PC-9 (cell line): Measurements from ENCODE around the gene IGSF8. TPM values are rescaled to one million over a fixed set of nuclear protein-coding genes. Genes with fewer than 3 reads are reported as not detected.

Source experiments
- BruUV-seq: library from RNA; stranded (reverse); fragments of 400-500 nt; replicated peaks from 2 replicates; lab custom pipeline; 2021; lab: Mats Ljungman, UMichigan
- CTCF ChIA-PET: fragments of 300-600 bp; sonication (Branson Sonifier 250); formaldehyde crosslinking; loops from one replicate; lab custom pipeline; 2022; ENCODE audit warnings: antibody characterized with exemption; lab: Charles Lee
- POLR2A ChIA-PET: fragments of 300-600 bp; sonication (Branson Sonifier 250); formaldehyde crosslinking; loops from one replicate; lab custom pipeline; 2022; ENCODE audit warnings: antibody characterized with exemption; ENCODE audit not compliant: unreplicated experiment; lab: Charles Lee
- DNase-seq, 2 experiments: peaks; one replicate each; pipeline versions ENCODE4 v3.0.0 to v3.0.0-alpha.2; 2015 to 2022; ENCODE audit warnings: mixed read lengths in 1 of 2
- H2AFZ ChIP-seq: fragments of 200-600 bp; sonication (generic); 2 replicates; pipeline ENCODE4 v1.8.1; 2017; ENCODE audit warnings: antibody characterized with exemption
- H3F3A ChIP-seq: fragments of 200-600 bp; sonication (generic); 2 replicates; pipeline ENCODE4 v1.8.1; 2017; ENCODE audit warnings: antibody characterized with exemption, mild to moderate bottlenecking, low read depth; ENCODE audit not compliant: insufficient read depth
- H3K27ac ChIP-seq: fragments of 200-600 bp; sonication (generic); 2 replicates; pipeline ENCODE4 v1.6.1; 2016; ENCODE audit warnings: mixed run types
- H3K27me3 ChIP-seq: fragments of 200-600 bp; sonication (generic); 2 replicates; pipeline ENCODE4 v1.6.1; 2016; ENCODE audit warnings: low read depth, mixed run types; ENCODE audit not compliant: insufficient read depth
- H3K36me3 ChIP-seq: fragments of 200-600 bp; sonication (generic); 2 replicates; pipeline ENCODE4 v1.6.1; 2016; ENCODE audit warnings: low read depth, mixed run types
- H3K4me1 ChIP-seq: fragments of 200-600 bp; sonication (generic); replicated peaks from 2 replicates; pipeline ENCODE4 v1.6.1; 2016; ENCODE audit warnings: mixed run types; ENCODE audit not compliant: insufficient read depth
- H3K4me2 ChIP-seq: fragments of 200-600 bp; sonication (generic); 2 replicates; pipeline ENCODE4 v1.6.1; 2017; ENCODE audit warnings: mixed run types
- H3K4me3 ChIP-seq: fragments of 200-600 bp; sonication (generic); 2 replicates; pipeline ENCODE4 v1.6.1; 2016; ENCODE audit warnings: mixed run types
- H3K79me2 ChIP-seq: fragments of 200-600 bp; sonication (generic); 2 replicates; pipeline ENCODE4 v1.6.1; 2017; ENCODE audit warnings: low read depth, mixed run types
- H3K9me2 ChIP-seq: fragments of 200-600 bp; sonication (generic); 2 replicates; pipeline ENCODE4 v1.8.1; 2017; ENCODE audit warnings: mild to moderate bottlenecking; ENCODE audit not compliant: insufficient read depth
- H3K9me3 ChIP-seq: fragments of 200-600 bp; sonication (generic); 2 replicates; pipeline ENCODE4 v1.8.1; 2016; ENCODE audit warnings: low read depth; ENCODE audit not compliant: insufficient read depth
- H4K20me1 ChIP-seq: fragments of 200-600 bp; sonication (generic); 2 replicates; pipeline ENCODE4 v1.8.1; 2017; ENCODE audit not compliant: insufficient read depth
- EZH2 ChIP-seq: fragments of 200-600 bp; sonication (generic); IDR thresholded peaks from 2 replicates; pipeline ENCODE4 v1.8.0; 2017; ENCODE audit warnings: antibody characterized with exemption, low read depth
- intact Hi-C: fragments of 100-400 bp; cut with micrococcal nuclease; formaldehyde crosslinking; loops from one replicate; pipeline ENCODE4 v1.10.0; 2022; ENCODE audit not compliant: unreplicated experiment
- total RNA-seq: library from RNA; stranded (reverse); gene quantifications from 2 replicates; pipeline ENCODE4 v1.2.3, GENCODE V29; 2021
- TF ChIP-seq, protein P1 (sequence below): fragments of 200-600 bp; sonication (generic); conservative IDR thresholded peaks from 2 replicates; pipeline ENCODE4 v1.6.1; 2017; ENCODE audit warnings: mixed run types, antibody characterized with exemption, mild to moderate bottlenecking, moderate library complexity

IGSF8 gene
- total RNA-seq, 1 experiment from 2014 or later, result 27.4 TPM

DNA sequence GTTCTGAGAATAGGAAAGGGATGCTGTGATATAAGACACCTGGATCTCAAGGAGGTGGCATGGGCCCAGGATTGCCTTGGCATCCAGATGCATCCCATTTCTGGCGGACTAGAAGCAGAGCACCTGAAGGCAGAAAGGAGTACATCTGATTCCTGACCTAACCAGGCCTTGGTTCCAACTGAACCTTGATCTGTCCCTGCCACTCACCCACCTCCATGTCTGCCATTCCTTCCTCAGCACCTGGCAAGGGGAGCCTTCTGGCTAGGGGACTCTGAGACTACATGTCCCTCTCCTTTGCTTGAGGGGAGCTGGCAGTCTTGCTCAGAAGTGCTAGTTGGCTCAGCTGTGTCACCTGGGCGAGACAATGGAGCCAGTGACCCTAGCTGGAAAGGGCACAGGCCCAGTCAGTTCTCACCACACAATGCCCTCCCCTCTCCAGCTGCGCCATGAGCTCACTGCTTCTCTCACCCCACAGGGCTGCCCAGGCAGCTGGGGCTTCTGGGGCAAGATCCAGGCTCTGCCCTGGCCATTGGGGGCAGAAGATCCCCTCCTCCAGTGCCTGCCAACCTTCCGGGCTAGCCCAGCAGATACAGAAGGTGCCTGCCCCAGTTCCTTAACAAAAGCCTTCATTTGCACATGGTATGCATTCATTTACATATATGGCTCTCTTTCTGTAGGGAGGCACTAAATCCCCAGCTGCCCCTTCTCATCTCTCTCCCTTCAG is 2.9 kb downstream of the IGSF8 start:
- Histone ChIP-seq H3K4me2 (peak overlapping the region; percentile 98; the same call in 1 of the 2 replicates), H3F3A (peaks cover 10% of the 10 kb centered on the region; the same call in 1 of the 2 replicates), H3K79me2 (no peaks in the 10 kb centered on the region; the same call in 1 of the 2 replicates), H3K27me3 (no peaks in the 10 kb centered on the region), H2AFZ (no peak overlapping the region), H4K20me1 (no peaks in the 10 kb centered on the region), H3K4me3 (no peak overlapping the region), H3K9me2 (no peaks in the 10 kb centered on the region), H3K4me1 (peaks cover 26% of the 10 kb centered on the region), H3K27ac (no peak overlapping the region), H3K36me3 (no peaks in the 10 kb centered on the region), H3K9me3 (no peaks in the 10 kb centered on the region)
- POLR2A ChIA-PET, result interaction anchor here (0.5 kb wide), 1 partner anchor 98 kb away, joined by 6 read pairs; no protein-coding TSS in a partner anchor
- BruUV-seq, result no TSS peak
- intact Hi-C loops, result loop anchor here (10.0 kb wide), 1 partner anchor 191 kb away; the partner anchor contains the start of gene CFAP45
- TF ChIP-seq EZH2, result no peak
- TF ChIP-seq, protein P1, sequence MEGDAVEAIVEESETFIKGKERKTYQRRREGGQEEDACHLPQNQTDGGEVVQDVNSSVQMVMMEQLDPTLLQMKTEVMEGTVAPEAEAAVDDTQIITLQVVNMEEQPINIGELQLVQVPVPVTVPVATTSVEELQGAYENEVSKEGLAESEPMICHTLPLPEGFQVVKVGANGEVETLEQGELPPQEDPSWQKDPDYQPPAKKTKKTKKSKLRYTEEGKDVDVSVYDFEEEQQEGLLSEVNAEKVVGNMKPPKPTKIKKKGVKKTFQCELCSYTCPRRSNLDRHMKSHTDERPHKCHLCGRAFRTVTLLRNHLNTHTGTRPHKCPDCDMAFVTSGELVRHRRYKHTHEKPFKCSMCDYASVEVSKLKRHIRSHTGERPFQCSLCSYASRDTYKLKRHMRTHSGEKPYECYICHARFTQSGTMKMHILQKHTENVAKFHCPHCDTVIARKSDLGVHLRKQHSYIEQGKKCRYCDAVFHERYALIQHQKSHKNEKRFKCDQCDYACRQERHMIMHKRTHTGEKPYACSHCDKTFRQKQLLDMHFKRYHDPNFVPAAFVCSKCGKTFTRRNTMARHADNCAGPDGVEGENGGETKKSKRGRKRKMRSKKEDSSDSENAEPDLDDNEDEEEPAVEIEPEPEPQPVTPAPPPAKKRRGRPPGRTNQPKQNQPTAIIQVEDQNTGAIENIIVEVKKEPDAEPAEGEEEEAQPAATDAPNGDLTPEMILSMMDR, result no peak
- DNase-seq, result no peak
- CTCF ChIA-PET, result interaction anchor here (1.0 to 1.9 kb wide), 2 partner anchors 98 to 157 kb away, joined by 3 to 4 read pairs; no protein-coding TSS in a partner anchor

DNA sequence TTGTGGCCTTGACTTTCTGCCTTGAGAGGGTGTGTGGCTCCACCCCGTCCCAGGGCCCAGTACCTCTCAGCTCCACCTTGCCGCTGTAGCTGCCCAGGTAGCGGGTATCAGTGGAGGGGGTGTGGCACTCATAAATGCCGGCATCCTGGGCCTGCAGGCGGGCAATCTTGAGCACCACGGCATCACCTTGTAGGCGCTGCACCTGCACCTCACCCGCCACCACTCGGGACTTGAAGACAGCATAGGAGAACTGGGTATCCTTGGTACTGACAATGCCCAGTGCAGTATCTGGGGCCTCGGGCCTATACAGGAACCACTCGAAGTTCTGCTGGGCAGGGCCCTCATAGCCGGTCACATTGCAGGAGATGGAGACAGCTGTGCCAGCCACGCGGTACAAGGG is 3.6 kb downstream of the IGSF8 start:
- H3K79me2 ChIP-seq, result no peaks in the 10 kb centered on the region; the same call in 1 of the 2 replicates
- no peak overlapping the region for H3K4me3 ChIP-seq
- no peaks in the 10 kb centered on the region for H3K27me3 ChIP-seq
- H3K36me3 ChIP-seq, result no peaks in the 10 kb centered on the region
- no peak for DNase-seq
- TF ChIP-seq EZH2, result no peak
- TF ChIP-seq, protein P1, result no peak
- H3K4me1 ChIP-seq, result peaks cover 26% of the 10 kb centered on the region
- ChIA-PET CTCF (no interaction called here), POLR2A (no interaction called here)
- H2AFZ ChIP-seq, result no peak overlapping the region
- H3K27ac ChIP-seq, result no peak overlapping the region
- H4K20me1 ChIP-seq, result no peaks in the 10 kb centered on the region
- intact Hi-C loops, result loop anchor here (10.0 kb wide), 1 partner anchor 190 kb away; the partner anchor contains the start of gene CFAP45
- peaks cover 7% of the 10 kb centered on the region; the same call in 1 of the 2 replicates for H3F3A ChIP-seq
- no peaks in the 10 kb centered on the region for H3K9me2 ChIP-seq
- H3K4me2 ChIP-seq, result no peak overlapping the region
- BruUV-seq, result no TSS peak
- H3K9me3 ChIP-seq, result no peaks in the 10 kb centered on the region

DNA sequence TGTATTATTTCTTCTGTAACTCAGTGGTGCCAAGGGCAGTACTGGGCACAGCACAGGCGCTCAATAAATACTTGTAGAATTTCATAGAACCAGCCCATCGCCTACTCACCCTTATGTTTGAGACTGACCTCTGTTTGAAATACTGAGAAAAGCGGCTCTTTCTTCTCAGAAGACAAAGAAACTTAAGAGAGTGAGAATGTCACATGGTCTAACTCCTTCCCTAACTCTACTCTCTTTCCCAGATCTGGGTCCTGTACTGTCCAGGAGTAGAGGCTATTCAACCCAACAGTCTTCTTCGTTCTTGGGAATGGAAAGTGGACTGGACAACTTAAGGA is 4.2 kb downstream of the IGSF8 start:
- Histone ChIP-seq H3K4me3 (no peak overlapping the region), H3K79me2 (no peaks in the 10 kb centered on the region; the same call in 1 of the 2 replicates), H3K27ac (no peak overlapping the region), H3K36me3 (no peaks in the 10 kb centered on the region), H2AFZ (no peak overlapping the region), H3K9me2 (no peaks in the 10 kb centered on the region), H3F3A (peaks cover 2% of the 10 kb centered on the region; the same call in 1 of the 2 replicates), H3K9me3 (no peaks in the 10 kb centered on the region), H3K4me2 (no peak overlapping the region), H3K27me3 (no peaks in the 10 kb centered on the region), H3K4me1 (peaks cover 23% of the 10 kb centered on the region), H4K20me1 (no peaks in the 10 kb centered on the region)
- no peak for TF ChIP-seq EZH2
- TF ChIP-seq, protein P1, result no peak
- ChIA-PET POLR2A (no interaction called here), CTCF (no interaction called here)
- no TSS peak for BruUV-seq
- intact Hi-C loops, result loop anchor here (10.0 kb wide), 1 partner anchor 189 kb away; the partner anchor contains the start of gene CFAP45
- no peak for DNase-seq
